Stimulated activated CD4-positive, alpha-beta T cell treated with anti-CD3 and anti-CD28 coated beads, Interleukin-1b, Interleukin-23, amount 100 ng/mL, for 1 hour (primary cell): Measurements from ENCODE around the gene TUBA1A.
"Not testable (repeated sequence)": the region's sequence is repeated elsewhere in the genome, so short reads cannot be mapped to it uniquely, and the experiment has no call there.

Source experiments
- DNase-seq, 2 donors: peaks; one replicate each; pipeline ENCODE4 v3.0.0-alpha.2; 2020; ENCODE audit warnings: low read depth in 2 of 2

TUBA1A gene

DNA sequence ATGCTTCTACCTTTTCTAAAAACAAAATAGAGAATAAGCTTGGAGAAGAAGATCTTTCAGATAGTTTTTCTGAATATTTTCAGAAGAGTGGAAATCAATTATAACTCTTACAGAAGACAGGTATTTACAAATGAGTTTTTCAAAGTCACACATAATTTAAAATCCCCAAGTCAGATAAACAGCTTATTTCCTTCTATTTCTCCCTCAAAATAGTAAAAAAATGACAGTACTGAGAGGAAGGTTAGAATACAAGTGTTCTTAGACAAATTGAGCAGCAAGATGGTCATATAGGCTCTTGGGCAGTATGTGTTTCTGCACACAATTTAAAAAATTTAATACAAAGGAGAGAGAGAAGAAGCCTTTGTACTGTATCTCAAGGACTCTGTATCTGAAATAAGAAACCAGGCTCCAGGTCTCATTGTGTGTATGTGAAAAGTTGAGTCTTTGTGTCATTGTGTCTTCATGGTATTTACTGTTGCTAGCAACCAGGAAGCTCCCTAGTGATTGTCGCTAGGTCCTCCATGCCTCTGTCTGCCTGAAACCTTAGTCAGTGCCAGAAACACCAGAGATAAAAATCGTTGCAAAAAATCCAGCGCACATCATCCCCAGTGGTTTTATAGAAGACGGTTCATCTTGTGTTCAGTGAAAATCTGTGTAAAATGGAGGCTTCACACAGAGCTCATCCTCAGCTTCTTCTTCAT is 12.9 kb upstream of the TUBA1A start:
- no peak for DNase-seq

GRCh38 chr12:49200919-49201594 is 12.2 kb upstream of the TUBA1A start:
- no peak for DNase-seq

DNA sequence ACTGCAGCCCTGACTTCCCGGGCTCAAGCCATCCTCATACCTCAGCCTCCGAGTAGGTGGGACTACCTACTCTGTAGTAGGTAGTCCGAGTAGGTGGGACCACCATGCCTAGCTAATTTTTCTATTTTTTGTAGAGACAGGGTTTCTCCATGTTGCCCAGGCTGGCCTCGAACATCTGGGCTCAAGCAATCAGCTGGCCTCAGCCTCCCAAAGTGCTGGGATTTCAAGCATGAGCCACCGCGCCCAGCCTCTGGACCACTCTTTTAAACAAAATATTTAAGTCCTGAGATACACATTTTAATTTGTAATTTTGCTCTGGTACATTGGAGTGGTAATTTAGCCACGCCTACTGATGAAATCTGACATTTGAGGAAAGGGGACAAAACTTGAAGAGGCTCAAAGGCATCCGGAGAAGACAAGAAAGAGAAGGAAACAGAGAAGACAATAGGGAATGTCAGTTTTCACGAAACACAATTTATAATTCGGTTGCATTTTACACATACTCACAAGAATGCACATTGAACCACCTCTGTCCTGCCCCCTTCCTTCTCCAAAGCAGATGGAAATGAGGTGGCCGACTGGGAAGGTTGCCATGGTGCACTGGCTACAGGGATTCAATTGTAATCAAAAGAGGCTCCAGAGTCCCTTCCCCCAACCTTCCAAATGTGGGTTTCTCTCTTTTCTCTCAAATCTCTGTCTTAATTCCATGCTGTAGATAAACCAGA is 9.7 kb upstream of the TUBA1A start:
- DNase-seq: no peak

GRCh38 chr12:49197256-49197655 is 8.4 kb upstream of the TUBA1A start:
- DNase-seq: no peak

DNA sequence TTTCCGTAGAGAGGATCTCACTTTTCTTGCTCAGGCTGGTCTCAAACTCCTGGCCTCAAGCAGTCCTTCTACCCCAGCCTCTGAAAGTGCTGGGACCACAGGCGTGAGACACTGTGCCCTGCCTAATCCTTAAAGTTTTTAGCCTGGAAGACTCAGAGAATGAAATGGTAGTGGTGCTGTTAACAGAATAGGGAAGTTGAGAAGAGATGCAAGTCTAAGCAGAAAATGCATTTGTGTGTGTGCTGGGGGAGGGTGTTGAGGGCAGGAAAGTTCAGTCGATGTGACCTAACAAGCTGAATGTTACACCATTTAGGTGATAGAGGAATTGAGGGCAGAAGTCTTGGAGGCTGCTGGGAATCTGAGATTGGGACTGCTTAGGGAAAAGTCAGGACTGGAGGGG is 6.9 kb upstream of the TUBA1A start:
- DNase-seq: no peak

DNA sequence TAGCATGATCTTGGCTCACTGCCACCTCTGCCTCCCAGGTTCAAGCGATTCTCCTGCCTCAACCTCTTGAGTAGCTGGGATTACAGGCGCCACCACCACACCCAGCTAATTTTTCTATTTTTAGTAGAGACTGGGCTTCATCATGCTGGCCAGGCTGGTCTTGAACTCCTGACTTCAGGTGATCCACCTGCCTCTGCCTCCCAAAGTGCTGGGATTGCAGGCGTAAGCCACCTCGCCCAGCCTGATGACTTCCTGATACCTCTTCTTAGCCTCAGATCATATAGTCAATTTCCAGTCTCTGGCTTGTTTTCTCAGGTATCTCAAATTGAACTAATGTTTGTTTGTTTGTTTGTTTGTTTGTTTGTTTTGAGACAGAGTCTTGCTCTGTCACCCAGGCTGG is 4.9 kb upstream of the TUBA1A start:
- not testable (repeated sequence) for DNase-seq

DNA sequence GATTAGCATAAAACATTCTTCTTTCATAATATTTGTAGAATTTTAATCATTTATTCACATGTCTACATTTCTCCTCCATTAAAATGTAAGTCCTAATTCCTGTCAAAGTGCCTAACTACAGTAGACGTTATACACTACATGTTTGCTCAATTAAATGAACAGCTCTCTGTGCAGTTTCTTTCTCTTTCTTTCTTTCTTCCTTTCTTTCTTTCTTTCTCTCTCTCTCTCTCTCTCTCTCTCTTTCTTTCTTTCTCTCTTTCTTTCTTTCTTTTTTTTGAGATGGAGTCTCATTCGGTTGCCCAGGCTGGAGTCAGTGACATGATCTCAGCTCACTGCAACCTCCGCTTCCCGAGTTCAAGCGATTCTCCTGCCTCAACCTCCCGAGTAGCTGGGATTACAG is 2.6 kb upstream of the TUBA1A start:
- not testable (repeated sequence) for DNase-seq

GRCh38 chr12:49190974-49191373 is 2.1 kb upstream of the TUBA1A start:
- no peak for DNase-seq

DNA sequence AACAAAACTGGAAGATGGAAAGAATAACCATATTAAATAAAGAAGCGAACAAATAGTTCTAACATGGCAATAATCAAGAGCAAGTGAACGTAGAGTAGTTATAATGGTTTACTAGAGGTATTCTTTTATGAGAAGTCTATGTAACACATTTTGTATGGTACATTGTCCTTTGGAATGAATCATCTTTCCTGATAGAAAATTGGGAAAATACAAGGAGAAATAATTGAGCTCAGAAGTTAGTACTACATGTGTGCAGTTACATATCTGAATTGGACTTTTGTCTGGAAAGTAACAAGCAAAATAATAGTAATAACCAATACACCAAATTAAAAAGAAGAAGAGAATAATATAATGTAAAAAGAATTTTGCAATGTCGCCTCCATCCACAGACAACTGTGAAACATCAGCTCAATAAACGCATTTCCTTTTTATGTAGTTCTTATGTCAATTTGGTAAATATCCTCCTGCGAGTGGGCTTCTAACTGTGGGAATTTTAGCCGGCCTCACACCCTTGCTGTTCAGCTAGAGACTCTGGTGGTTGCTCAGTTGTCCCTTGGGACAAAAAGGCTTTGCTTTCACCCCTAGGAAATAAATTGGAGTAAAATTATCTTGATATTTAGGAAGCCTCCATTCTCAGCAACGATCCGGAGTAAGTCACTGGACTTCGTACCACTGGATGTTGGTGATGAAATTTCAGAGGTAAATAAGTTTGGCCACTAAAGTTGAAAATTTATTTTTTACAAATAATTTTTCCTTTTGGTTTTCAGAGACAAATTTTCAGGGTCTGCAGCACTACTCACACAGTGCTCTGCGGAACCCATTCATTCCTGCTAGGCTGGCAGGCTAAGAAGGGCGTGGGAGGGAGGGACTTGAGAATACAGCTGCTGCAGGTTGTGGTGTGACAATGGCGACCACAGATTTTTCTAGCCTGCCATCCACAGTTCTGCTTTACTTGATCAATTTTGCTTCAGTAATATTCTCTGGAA is 1.1 kb upstream of the TUBA1A start:
- no peak for DNase-seq

DNA sequence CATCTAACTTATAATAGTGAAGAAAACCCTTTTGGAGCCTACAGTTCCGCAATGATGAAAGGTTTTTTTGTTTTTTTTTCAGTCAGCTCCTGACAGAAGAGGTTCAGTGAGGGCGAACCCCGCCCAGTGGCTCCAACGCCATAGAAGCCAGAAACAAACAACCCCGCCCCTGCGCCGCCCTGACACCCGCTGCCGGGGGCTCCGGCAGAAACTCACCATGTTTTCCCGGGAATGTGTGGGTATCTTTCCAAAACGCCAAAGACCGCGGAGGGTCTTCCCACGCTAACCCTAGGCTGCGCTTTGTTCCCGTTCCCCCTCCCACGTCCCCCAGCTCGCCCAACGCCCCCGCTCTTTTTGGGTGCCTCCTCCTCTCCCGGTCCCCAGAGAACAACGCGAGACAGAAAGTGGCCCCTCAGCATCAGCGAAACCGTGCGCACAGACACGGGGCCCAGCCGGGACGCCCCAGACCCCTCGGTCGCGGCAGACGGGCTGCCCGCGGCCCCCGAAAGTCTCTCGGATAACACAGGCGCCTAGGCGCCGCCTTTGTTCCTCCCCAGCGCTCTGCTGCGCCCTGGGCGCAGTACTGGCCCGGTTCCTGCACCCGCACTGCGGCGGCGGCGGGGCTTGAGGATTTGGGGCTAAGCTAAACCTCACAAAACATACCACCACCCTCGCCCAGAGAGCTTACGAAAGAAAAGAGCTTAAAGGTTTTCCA is 522 bp downstream of the TUBA1A start:
- DNase-seq: peak; percentile 21 to 38

DNA sequence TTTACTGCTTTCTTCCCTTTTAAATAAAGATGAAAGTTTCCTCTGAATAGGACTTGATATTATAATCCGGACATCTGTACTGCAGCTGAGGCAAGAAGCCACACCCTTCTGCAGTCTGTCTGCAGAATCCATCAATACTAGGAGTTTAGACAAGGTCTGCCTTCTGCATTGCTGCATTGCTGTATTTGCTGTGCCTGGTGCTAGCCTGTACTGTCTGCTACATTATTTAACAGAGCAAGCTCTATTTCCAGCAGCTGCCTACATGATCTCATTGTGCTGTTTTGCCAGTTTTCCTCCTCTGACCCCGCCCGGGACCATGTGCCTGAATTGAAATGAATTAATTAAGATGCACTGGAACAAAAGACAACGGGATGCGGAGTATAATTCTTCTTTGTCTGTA is 1.7 kb downstream of the TUBA1A start:
- no peak for DNase-seq

GRCh38 chr12:49186307-49186706 is 2.6 kb downstream of the TUBA1A start:
- DNase-seq: not testable (repeated sequence)

- not testable (repeated sequence) for DNase-seq
Measured at GRCh38 chr12:49184697-49185096, 4.2 kb downstream of the TUBA1A start.

GRCh38 chr12:49183214-49183950 is 5.5 kb downstream of the TUBA1A start:
- DNase-seq: not testable (repeated sequence)

DNA sequence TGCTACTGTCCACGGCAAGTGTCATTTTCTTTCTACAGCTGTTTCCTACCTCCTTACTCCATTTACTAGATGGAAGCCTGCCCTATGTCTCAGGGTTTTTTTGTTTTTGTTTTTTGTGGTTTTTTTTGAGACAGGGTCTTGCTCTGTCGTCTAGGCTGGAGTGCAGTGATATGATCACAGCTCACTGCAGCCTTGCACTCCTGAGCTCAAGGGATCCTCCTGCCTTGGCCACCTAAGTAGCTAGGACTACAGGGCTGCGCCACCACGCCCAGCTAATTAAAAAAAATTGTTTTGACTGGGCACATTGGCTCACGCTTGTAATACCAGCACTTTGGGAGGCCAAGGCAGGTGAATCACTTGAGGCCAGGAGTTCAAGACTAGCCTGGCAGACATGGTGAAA is 14.7 kb downstream of the TUBA1A start:
- DNase-seq: no peak

DNA sequence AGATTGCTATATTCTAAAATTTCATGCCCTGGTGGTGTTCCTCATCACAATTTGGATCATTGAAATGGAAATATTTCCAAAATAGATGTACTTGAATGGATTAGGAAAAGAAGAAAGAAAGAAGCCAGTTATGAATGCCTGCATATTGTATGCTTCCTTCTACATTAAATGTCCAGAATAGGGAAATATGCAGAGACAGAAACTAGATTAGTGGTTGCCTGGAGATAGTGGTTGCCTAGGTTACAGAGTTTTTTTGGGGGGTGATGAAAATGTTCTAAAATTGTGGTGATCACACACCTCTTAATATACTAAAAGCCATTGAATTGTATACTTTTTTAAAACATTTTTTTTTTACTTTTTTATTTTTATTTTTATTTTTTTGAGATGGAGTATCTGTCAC is 18.0 kb downstream of the TUBA1A start:
- DNase-seq: no peak

DNA sequence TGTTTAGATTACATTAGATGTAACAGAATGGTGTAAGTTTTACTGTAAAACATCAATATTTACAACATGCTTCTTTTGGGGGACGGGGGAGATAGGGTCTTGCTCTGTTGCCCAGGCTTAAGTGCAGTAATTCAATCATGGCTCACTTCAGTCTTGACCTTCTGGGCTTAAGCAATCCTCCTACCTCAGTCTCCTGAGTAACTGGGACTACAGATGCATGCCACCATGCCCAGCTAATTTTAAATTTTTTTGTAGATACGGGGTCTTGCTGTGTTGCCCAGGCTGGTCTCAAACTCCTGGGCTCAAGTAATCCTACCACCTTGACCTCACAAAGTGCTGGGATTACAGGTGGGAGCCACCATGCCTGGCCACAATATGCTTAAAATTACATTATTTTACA is 23.8 kb downstream of the TUBA1A start:
- DNase-seq: no peak

DNA sequence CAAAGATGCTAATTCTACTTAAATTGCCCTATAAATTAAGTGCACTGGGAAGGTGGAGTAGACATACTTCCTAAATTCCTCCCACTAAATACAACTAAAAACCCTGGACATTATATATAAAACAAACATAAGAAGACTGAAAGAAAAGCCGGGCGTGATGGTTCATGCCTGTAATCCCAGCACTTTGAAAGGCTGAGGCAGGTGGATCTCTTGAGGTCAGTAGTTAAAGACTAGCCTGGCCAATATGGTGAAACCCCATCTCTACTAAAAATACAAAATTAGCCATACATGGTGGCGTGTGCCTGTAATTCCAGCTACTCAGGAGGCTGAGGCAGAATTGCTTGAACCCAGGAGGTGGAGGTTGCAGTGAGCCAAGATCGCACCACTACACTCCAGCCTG is 27.0 kb downstream of the TUBA1A start:
- not testable (repeated sequence) for DNase-seq

DNA sequence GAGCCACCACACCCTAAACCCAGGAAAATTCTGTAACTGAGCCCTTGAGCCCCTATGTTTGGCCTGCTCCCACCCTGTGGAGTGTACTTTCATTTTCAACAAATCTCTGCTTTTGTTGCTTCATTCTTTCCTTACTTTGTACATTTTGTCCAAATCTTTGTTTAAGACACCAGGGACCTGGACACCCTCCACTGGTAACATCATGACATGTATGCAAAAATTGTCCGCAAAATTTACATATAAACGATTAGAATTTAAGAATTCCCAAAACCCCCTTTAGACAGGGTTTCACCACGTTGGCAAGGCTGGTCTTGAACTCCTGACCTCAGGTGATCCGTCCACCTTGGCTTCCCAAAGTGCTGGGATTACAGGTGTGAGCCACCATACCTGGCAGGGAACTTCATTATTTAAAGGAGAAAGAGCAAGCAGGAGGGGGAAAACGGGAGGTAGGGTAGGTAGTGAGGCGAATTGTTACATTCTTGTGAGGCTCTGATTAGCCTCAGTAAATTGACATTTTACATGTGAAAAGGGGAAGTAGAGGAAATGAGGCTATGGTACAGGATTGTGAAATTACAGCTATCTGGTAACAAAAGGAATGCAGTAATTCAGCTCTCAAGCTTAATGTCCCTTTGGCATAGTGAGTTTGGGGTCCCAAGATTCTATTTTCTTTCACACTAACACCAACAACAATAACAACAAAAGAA is 27.6 kb downstream of the TUBA1A start:
- no peak for DNase-seq

GRCh38 chr12:49160399-49160798 is 28.5 kb downstream of the TUBA1A start:
- DNase-seq: no peak
